ENCODE data around the gene SLCO2A1. TPM values are rescaled to one million over a fixed set of nuclear protein-coding genes. Genes with fewer than 3 reads are reported as not detected.
"Not testable (repeated sequence)": the region's sequence is repeated elsewhere in the genome, so short reads cannot be mapped to it uniquely, and the experiment has no call there.

Gene SLCO2A1
- polyA plus RNA-seq (ENCODE audit: insufficient read length in 4 of 4) = 10 to 100 TPM in 3 of 4 donors, 1 to 10 TPM in 1; 3.9 to 19.7 (median 18.5) TPM

- peak in 3 of 4 donors; percentile 19 to 54 (median 36) for DNase-seq (ENCODE audit: low read depth in 4 of 4, low spot score in 3 of 4)
Measured at GRCh38 chr3:134029734-134030378, at the start of gene SLCO2A1. TSS of gene SLCO2A1 (minus strand) at chr3:134029925. CDS start at chr3:134029802, 123 bp downstream.

- DNase-seq (ENCODE audit: low read depth in 4 of 4, low spot score in 3 of 4) = no peak
Measured at GRCh38 chr3:134079111-134079547, 49.4 kb upstream of the SLCO2A1 start.

- no peak for DNase-seq (ENCODE audit: low read depth in 4 of 4, low spot score in 3 of 4)
Measured at GRCh38 chr3:134078169-134078831, 48.6 kb upstream of the SLCO2A1 start.

- DNase-seq (ENCODE audit: low read depth in 4 of 4, low spot score in 3 of 4) = no peak
Measured at GRCh38 chr3:134077649-134078161, 48.0 kb upstream of the SLCO2A1 start.

GRCh38 chr3:134076851-134077250 lies 47.1 kb upstream of the SLCO2A1 start:
- no peak for DNase-seq (ENCODE audit: low read depth in 4 of 4, low spot score in 3 of 4)

- DNase-seq (ENCODE audit: low read depth in 4 of 4, low spot score in 3 of 4) = no peak
Measured at GRCh38 chr3:134075846-134076245, 46.1 kb upstream of the SLCO2A1 start.

GRCh38 chr3:134075568-134075825 lies 45.8 kb upstream of the SLCO2A1 start:
- DNase-seq (ENCODE audit: low read depth in 4 of 4, low spot score in 3 of 4) = no peak

- no peak for DNase-seq (ENCODE audit: low read depth in 4 of 4, low spot score in 3 of 4)
Measured at GRCh38 chr3:134074790-134075567, 45.3 kb upstream of the SLCO2A1 start.

- no peak for DNase-seq (ENCODE audit: low read depth in 4 of 4, low spot score in 3 of 4)
Measured at GRCh38 chr3:134074001-134074789, 44.5 kb upstream of the SLCO2A1 start.

- DNase-seq (ENCODE audit: low read depth in 4 of 4, low spot score in 3 of 4) = no peak
Measured at GRCh38 chr3:134073583-134073945, 43.8 kb upstream of the SLCO2A1 start.

- DNase-seq (ENCODE audit: low read depth in 4 of 4, low spot score in 3 of 4) = no peak
Measured at GRCh38 chr3:134072881-134073582, 43.3 kb upstream of the SLCO2A1 start.

GRCh38 chr3:134070281-134070680 lies 40.6 kb upstream of the SLCO2A1 start:
- DNase-seq (ENCODE audit: low read depth in 4 of 4, low spot score in 3 of 4) = not testable (repeated sequence)

GRCh38 chr3:134068429-134068828 lies 38.7 kb upstream of the SLCO2A1 start:
- DNase-seq (ENCODE audit: low read depth in 4 of 4, low spot score in 3 of 4) = no peak

- DNase-seq (ENCODE audit: low read depth in 4 of 4, low spot score in 3 of 4) = no peak
Measured at GRCh38 chr3:134067531-134068161, 37.9 kb upstream of the SLCO2A1 start.

GRCh38 chr3:134066651-134067530 lies 37.2 kb upstream of the SLCO2A1 start:
- DNase-seq (ENCODE audit: low read depth in 4 of 4, low spot score in 3 of 4) = no peak

GRCh38 chr3:134066158-134066541 lies 36.4 kb upstream of the SLCO2A1 start:
- DNase-seq (ENCODE audit: low read depth in 4 of 4, low spot score in 3 of 4) = no peak

GRCh38 chr3:134065252-134066157 lies 35.8 kb upstream of the SLCO2A1 start:
- no peak for DNase-seq (ENCODE audit: low read depth in 4 of 4, low spot score in 3 of 4)

- DNase-seq (ENCODE audit: low read depth in 4 of 4, low spot score in 3 of 4) = no peak
Measured at GRCh38 chr3:134064081-134064480, 34.4 kb upstream of the SLCO2A1 start.

Measured in left renal pelvis (tissue), 4 donors.